HL-60 (cell line): ENCODE measurements around the gene POU2AF1.

Experiments
- DNase-seq, 2 experiments: peaks; one replicate each; pipeline ENCODE4 v3.0.0-alpha.2; 2010 to 2020; ENCODE audit warnings: low read depth in 1 of 2, low spot score in 1 of 2
- H3K27ac ChIP-seq: fragments of 250-450 bp; sonication (Bioruptor Pico); replicated peaks from 2 replicates; pipeline ENCODE4 v1.5.1; 2020; ENCODE audit warnings: mild to moderate bottlenecking, moderate library complexity
- H3K27me3 ChIP-seq: fragments of 250-450 bp; sonication (Bioruptor Pico); 2 replicates; pipeline ENCODE4 v1.5.1; 2021; ENCODE audit warnings: mild to moderate bottlenecking, moderate library complexity; ENCODE audit not compliant: insufficient read depth, poor library complexity, severe bottlenecking
- H3K4me3 ChIP-seq: replicated peaks from 2 replicates; pipeline ENCODE4 v1.5.1; 2011; ENCODE audit warnings: mild to moderate bottlenecking, control low read depth, low read length; ENCODE audit not compliant: insufficient read depth
- GABPA ChIP-seq: IDR thresholded peaks from 2 replicates; pipeline ENCODE4 v1.6.1; 2012; ENCODE audit warnings: low read depth
- POLR2AphosphoS5 ChIP-seq: IDR thresholded peaks from 2 replicates; pipeline ENCODE4 v1.6.1; 2012; ENCODE audit warnings: low read depth
- SPI1 ChIP-seq: IDR thresholded peaks from 2 replicates; pipeline ENCODE4 v1.6.1; 2012; ENCODE audit warnings: low read depth, mild to moderate bottlenecking, borderline replicate concordance
- TF ChIP-seq, protein P1 (sequence below): IDR thresholded peaks from one replicate; pipeline ENCODE4 v1.5.1; 2011; ENCODE audit warnings: low read length, control low read depth, inconsistent platforms; ENCODE audit not compliant: insufficient read depth
- TF ChIP-seq, protein P2 (sequence below): IDR thresholded peaks from 2 replicates; pipeline ENCODE4 v1.6.1; 2012; ENCODE audit warnings: low read depth; ENCODE audit not compliant: insufficient replicate concordance

Gene POU2AF1

DNA sequence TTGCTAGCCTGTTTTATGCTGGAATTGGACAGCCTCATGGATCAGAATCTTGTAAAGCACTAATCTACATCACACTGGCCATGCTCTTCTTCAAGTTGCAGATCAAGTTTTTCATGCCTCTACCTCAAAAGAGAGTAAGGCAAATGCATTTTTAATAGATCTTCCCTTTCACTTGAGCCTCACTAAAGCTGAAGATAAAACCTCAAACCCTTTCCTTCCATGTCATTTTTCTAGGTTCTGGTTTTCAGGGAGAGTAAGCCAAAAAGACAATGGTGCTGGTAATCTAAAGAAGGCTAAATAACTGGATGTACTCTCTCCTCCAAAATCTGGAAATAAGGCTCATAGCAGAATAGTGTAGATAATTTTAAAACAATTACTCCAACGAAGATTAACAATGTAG is 28.3 kb downstream of the POU2AF1 start:
- Histone ChIP-seq H3K27me3 (no peaks in the 10 kb centered on the region), H3K27ac (no peak overlapping the region), H3K4me3 (no peak overlapping the region)
- TF ChIP-seq, protein P1, sequence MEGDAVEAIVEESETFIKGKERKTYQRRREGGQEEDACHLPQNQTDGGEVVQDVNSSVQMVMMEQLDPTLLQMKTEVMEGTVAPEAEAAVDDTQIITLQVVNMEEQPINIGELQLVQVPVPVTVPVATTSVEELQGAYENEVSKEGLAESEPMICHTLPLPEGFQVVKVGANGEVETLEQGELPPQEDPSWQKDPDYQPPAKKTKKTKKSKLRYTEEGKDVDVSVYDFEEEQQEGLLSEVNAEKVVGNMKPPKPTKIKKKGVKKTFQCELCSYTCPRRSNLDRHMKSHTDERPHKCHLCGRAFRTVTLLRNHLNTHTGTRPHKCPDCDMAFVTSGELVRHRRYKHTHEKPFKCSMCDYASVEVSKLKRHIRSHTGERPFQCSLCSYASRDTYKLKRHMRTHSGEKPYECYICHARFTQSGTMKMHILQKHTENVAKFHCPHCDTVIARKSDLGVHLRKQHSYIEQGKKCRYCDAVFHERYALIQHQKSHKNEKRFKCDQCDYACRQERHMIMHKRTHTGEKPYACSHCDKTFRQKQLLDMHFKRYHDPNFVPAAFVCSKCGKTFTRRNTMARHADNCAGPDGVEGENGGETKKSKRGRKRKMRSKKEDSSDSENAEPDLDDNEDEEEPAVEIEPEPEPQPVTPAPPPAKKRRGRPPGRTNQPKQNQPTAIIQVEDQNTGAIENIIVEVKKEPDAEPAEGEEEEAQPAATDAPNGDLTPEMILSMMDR: no peak
- no peak for TF ChIP-seq SPI1
- no peak for TF ChIP-seq POLR2AphosphoS5
- DNase-seq: no peak

DNA sequence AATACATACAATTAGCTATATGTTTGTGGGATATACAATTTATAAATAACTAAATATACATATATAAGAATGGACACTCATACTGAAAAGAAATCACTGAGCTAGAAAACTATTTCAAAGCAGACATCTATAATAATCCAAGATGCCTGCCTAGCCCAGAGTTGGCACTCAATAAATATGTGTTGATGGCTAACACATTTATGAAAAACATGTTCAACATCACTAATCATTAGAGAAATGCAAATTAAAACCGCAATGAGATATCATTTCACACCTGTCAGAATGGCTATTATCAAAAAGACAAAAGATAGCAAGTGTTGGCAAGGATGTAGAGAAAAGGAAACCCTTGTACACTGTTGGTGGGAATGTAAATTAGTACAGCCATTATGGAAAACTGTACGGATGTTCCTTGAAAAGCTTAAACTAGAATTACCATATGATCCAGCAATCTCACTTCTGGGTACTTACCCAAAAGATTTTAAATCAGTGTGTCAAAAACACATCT is 29.8 kb downstream of the POU2AF1 start:
- DNase-seq: no peak
- Histone ChIP-seq H3K27ac (no peak overlapping the region), H3K27me3 (no peaks in the 10 kb centered on the region), H3K4me3 (no peak overlapping the region)
- TF ChIP-seq POLR2AphosphoS5: no peak
- TF ChIP-seq GABPA: no peak
- TF ChIP-seq, protein P1: no peak
- TF ChIP-seq SPI1: no peak
- TF ChIP-seq, protein P2, sequence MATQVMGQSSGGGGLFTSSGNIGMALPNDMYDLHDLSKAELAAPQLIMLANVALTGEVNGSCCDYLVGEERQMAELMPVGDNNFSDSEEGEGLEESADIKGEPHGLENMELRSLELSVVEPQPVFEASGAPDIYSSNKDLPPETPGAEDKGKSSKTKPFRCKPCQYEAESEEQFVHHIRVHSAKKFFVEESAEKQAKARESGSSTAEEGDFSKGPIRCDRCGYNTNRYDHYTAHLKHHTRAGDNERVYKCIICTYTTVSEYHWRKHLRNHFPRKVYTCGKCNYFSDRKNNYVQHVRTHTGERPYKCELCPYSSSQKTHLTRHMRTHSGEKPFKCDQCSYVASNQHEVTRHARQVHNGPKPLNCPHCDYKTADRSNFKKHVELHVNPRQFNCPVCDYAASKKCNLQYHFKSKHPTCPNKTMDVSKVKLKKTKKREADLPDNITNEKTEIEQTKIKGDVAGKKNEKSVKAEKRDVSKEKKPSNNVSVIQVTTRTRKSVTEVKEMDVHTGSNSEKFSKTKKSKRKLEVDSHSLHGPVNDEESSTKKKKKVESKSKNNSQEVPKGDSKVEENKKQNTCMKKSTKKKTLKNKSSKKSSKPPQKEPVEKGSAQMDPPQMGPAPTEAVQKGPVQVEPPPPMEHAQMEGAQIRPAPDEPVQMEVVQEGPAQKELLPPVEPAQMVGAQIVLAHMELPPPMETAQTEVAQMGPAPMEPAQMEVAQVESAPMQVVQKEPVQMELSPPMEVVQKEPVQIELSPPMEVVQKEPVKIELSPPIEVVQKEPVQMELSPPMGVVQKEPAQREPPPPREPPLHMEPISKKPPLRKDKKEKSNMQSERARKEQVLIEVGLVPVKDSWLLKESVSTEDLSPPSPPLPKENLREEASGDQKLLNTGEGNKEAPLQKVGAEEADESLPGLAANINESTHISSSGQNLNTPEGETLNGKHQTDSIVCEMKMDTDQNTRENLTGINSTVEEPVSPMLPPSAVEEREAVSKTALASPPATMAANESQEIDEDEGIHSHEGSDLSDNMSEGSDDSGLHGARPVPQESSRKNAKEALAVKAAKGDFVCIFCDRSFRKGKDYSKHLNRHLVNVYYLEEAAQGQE: no peak

DNA sequence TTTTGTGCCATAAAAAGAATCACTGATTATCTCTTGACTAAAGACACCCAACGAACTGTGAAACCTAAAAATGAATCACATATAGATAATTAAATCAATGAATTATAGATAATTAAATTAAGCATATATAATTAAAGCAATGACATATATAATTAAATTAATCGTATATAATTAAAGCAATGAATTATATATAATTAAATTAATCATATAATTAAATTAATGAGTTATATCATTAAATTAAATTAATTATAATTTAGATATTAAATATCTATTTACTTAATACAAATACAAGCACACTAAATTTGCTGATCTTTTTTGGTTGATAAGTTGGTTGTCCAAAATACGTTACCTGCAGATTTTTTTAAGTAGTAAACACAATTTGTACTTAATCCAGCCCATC is 30.9 kb downstream of the POU2AF1 start:
- TF ChIP-seq, protein P2: no peak
- TF ChIP-seq GABPA (no peak), POLR2AphosphoS5 (no peak), SPI1 (no peak)
- TF ChIP-seq, protein P1: no peak

DNA sequence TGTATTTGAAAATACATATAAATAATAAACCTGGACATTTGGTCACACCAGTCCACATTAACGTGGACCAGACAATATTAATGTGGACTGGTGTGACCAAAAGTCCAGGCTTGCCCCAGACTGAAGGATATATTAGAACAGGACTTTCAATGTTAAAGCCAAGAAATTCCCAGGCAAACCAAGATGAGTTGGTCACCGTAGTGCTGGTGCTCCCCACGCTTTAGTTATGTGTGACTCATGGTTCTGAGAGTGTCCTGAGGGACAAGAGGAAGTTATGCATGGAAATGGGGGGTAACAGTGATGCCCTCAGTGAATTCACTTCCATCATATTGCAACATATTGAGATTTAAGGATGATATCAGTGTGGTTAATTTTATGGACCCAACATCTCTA is 31.4 kb downstream of the POU2AF1 start:
- no peak overlapping the region for H3K4me3 ChIP-seq
- H3K27ac ChIP-seq: no peak overlapping the region
- H3K27me3 ChIP-seq: no peaks in the 10 kb centered on the region
- TF ChIP-seq POLR2AphosphoS5: no peak
- no peak for TF ChIP-seq SPI1
- TF ChIP-seq, protein P1: no peak
- no peak for TF ChIP-seq GABPA
- TF ChIP-seq, protein P2: no peak
- DNase-seq: no peak

More for the DNA sequence above, 30.9 kb downstream of the POU2AF1 start:
- Histone ChIP-seq H3K27me3 (no peaks in the 10 kb centered on the region), H3K27ac (no peak overlapping the region), H3K4me3 (no peak overlapping the region)
- DNase-seq: no peak
